Ovary (tissue), 9 donors: ENCODE data around the gene SLMAP. TPM values are rescaled to one million over a fixed set of nuclear protein-coding genes. Genes with fewer than 3 reads are reported as not detected.
A peak's percentile ranks its signal among the peaks of the same experiment; 100 is the strongest.

Experiments
- DNase-seq, 5 donors: peaks; one replicate each; pipeline ENCODE4 v3.0.0-alpha.2; 2019 to 2020
- H3K27ac ChIP-seq, 2 donors: fragments of 200-600 bp; one replicate each; pipeline versions ENCODE4 v1.5.1 to v1.8.0; 2019 to 2022
- H3K27me3 ChIP-seq: fragments of 200-600 bp; one replicate; pipeline ENCODE4 v1.8.0; 2022
- H3K36me3 ChIP-seq: fragments of 200-600 bp; sonication (generic); one replicate; pipeline ENCODE4 v1.5.1; 2019
- H3K4me1 ChIP-seq: one replicate; pipeline ENCODE4 v1.8.1; 2013; ENCODE audit warnings: mild to moderate bottlenecking, moderate library complexity; ENCODE audit not compliant: insufficient read depth
- H3K4me3 ChIP-seq: fragments of 200-600 bp; sonication (generic); one replicate; pipeline ENCODE4 v1.5.1; 2017
- H3K9me3 ChIP-seq, 2 donors: fragments of 200-600 bp in 1 of 2; sonication (generic) in 1 of 2; one replicate each; pipeline versions ENCODE4 v1.5.1 to v1.8.1; 2013 to 2019; ENCODE audit warnings: mild to moderate bottlenecking in 1 of 2, moderate library complexity in 1 of 2
- EP300 ChIP-seq: sonication (generic); formaldehyde crosslinking; IDR thresholded peaks from one replicate; pipeline ENCODE4 v1.6.1; 2017; ENCODE audit warnings: antibody characterized with exemption
- POLR2A ChIP-seq: fragments of 450-650 bp; IDR thresholded peaks from one replicate; pipeline ENCODE4 v1.6.1; 2017; ENCODE audit warnings: antibody characterized with exemption, mild to moderate bottlenecking, moderate library complexity
- WGBS, 3 donors: extraction: QIAGEN DNeasy Blood & Tissue Kit in 1 of 3; methylation state at CpG; one replicate each; pipeline versions ENCODE4 v1.1.5 to v1.1.7; 2013 to 2017; 5-methylcytosine and 5-hydroxymethylcytosine counted together
- intact Hi-C, 4 donors: fragments of 100-400 bp; cut with DNase I; formaldehyde crosslinking; loops; one replicate each; pipeline versions ENCODE4 v1.11.0 to v1.15.1; 2022 to 2023
- polyA plus RNA-seq, 2 donors: library from polyadenylated mRNA; stranded (reverse); fragments of 200-250 nt in 1 of 2; fragments of 350-450 nt in 1 of 2; fragmentation: Illumina TruSeq in 1 of 2; extraction: RNeasy Lipid Tissue Mini Kit (QIAGEN cat#74804) in 1 of 2; gene quantifications; one replicate each; pipeline ENCODE4 v1.2.3, GENCODE V29; 2013 to 2014
- total RNA-seq, 7 donors: library from RNA; depleted of rRNA in 2 of 7; stranded (reverse); fragments of >200 nt in 2 of 7; fragmentation: NEBNext Ultra II Directional in 3 of 7; extraction: Animal tissue kit (Norgen Biotek cat#: 25700) in 3 of 7; gene quantifications; one replicate each; pipeline versions ENCODE4 v1.1.0 to v1.2.4, GENCODE V29; 2016 to 2023
- TF ChIP-seq, protein P1 (sequence below), 3 donors: fragments of 450-650 bp in 2 of 3; fragments of 200-600 bp in 1 of 3; IDR thresholded peaks; one replicate each; pipeline versions ENCODE4 v1.5.1 to v1.8.0; 2016 to 2022; ENCODE audit warnings: antibody characterized with exemption in 3 of 3, mild to moderate bottlenecking in 1 of 3
- donor health status: DM: no; HTN: no; CAD: no; lungs with moderate emphysema.
- donor health status: DM: no; HTN: no; CAD: no.
- donor health status: Bipolar disorder and iron deficiency.
- donor health status: DM: yes; HTN: yes; CAD: no.
- donor health status: DM: no; HTN: no; CAD: no.
- donor health status: DM: yes; HTN: yes; CAD: no.

The SLMAP gene
- total and polyA plus RNA-seq, 9 donors = 26.3 to 113 (median 73.8) TPM

DNA sequence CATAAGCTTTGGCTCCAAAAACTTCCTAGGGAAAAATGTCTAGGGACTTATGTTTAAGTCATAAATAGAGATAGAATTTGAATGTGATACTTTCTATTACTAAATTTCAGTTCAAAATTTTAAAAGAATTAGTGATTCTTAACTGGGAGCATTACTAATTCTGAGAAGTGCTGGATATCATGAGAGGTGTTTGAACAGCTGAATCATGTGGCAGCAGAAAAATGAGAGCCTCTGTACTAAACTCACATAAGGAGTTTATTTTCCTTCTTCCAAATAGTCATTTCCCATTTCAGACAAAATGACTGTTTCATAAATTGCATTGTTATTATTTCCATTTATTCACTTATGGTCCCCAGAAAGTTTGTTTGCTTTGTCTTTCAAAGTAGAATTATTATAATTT, 62.7 kb downstream of the SLMAP start:
- Histone ChIP-seq H3K4me1 (peaks cover 8% of the 10 kb centered on the region), H3K9me3 (no peaks in the 10 kb centered on the region), H3K27ac (no peak overlapping the region), H3K4me3 (no peak overlapping the region), H3K27me3 (no peaks in the 10 kb centered on the region), H3K36me3 (no peaks in the 10 kb centered on the region)
- no peak for DNase-seq
- intact Hi-C loops = no loop called here
- TF ChIP-seq, protein P1, sequence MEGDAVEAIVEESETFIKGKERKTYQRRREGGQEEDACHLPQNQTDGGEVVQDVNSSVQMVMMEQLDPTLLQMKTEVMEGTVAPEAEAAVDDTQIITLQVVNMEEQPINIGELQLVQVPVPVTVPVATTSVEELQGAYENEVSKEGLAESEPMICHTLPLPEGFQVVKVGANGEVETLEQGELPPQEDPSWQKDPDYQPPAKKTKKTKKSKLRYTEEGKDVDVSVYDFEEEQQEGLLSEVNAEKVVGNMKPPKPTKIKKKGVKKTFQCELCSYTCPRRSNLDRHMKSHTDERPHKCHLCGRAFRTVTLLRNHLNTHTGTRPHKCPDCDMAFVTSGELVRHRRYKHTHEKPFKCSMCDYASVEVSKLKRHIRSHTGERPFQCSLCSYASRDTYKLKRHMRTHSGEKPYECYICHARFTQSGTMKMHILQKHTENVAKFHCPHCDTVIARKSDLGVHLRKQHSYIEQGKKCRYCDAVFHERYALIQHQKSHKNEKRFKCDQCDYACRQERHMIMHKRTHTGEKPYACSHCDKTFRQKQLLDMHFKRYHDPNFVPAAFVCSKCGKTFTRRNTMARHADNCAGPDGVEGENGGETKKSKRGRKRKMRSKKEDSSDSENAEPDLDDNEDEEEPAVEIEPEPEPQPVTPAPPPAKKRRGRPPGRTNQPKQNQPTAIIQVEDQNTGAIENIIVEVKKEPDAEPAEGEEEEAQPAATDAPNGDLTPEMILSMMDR (IDR thresholded peaks at IDR 0.05) = no peak
- TF ChIP-seq POLR2A (no peak), EP300 (no peak)

DNA sequence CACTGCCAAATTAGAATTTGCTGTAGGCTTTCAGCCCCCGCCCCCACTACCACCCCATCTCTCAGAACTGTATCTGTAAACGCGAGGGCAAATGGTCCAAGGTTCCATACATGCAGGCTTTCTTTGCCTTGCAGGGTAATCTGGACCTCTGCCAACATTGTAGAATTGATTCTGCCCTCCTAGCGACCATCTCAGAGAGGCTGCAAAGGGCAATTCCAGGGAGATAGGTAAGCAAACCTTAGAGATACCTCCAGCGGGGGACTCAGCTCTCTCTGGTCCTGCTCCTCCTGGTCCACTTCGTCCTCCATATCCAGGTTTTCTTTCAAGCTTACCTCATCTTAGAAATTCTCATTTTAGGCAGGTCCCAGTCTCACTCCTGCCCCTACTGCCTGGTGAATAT, 64.4 kb downstream of the SLMAP start:
- H3K9me3 ChIP-seq = no peaks in the 10 kb centered on the region
- intact Hi-C loops = loop anchor here in 2 of 4 donors (10.0 kb wide), 2 partner anchors 166 to 176 kb away; no protein-coding TSS in a partner anchor
- H3K27me3 ChIP-seq = no peaks in the 10 kb centered on the region
- no peak overlapping the region for H3K27ac ChIP-seq
- H3K4me3 ChIP-seq = no peak overlapping the region
- no peaks in the 10 kb centered on the region for H3K36me3 ChIP-seq
- no peak for DNase-seq
- no peak for TF ChIP-seq POLR2A
- TF ChIP-seq, protein P1 (IDR thresholded peaks at IDR 0.05) = no peak
- WGBS, 3 donors = 86 to 97% (median 93%) methylated on average over 6 of the region's 6 CpGs
- peaks cover 8% of the 10 kb centered on the region for H3K4me1 ChIP-seq

GRCh38 chr3:57821765-57822164, 65.7 kb downstream of the SLMAP start:
- no peak for TF ChIP-seq POLR2A
- TF ChIP-seq, protein P1 (IDR thresholded peaks at IDR 0.05) = no peak
- no peak for TF ChIP-seq EP300
- Histone ChIP-seq H3K27me3 (no peaks in the 10 kb centered on the region), H3K9me3 (no peaks in the 10 kb centered on the region), H3K4me3 (no peak overlapping the region), H3K27ac (peak overlapping the region in 1 of 2 donors; percentile 7), H3K36me3 (no peaks in the 10 kb centered on the region), H3K4me1 (peaks cover 11% of the 10 kb centered on the region)
- no peak for DNase-seq
- intact Hi-C loops = loop anchor here in 2 of 4 donors (10.0 kb wide), 2 partner anchors 167 to 177 kb away; no protein-coding TSS in a partner anchor

DNA sequence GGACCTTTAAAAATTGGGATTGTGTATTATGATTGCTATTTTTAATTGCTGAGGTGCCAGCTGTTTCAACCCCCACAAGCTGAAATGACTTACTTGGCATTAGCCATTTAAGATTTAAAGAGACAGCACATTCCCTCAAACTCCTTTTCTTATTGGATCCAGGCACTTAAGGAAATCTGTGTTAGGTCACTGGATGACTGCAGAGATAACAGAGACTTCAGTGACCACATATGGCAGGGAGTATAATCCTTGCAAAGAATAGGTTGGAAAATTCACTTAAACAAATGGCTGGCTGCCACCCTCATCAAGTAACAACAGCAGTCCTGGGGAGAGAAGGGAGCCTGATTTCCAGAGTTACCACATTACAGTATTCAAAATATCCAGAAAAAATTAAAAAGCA, 66.6 kb downstream of the SLMAP start:
- no peaks in the 10 kb centered on the region for H3K27me3 ChIP-seq
- intact Hi-C loops = loop anchor here in 2 of 4 donors (10.0 kb wide), 2 partner anchors 168 to 178 kb away; no protein-coding TSS in a partner anchor
- H3K4me3 ChIP-seq = no peak overlapping the region
- DNase-seq = no peak
- peaks cover 9% of the 10 kb centered on the region for H3K4me1 ChIP-seq
- TF ChIP-seq EP300 (no peak), POLR2A (no peak)
- TF ChIP-seq, protein P1 (IDR thresholded peaks at IDR 0.05) = no peak
- H3K36me3 ChIP-seq = no peaks in the 10 kb centered on the region
- H3K9me3 ChIP-seq = no peaks in the 10 kb centered on the region
- no peak overlapping the region for H3K27ac ChIP-seq
